Esophagus (tissue), 2 donors: ENCODE results near the gene NR2F1-AS1. TPM values are rescaled to one million over a fixed set of nuclear protein-coding genes. Genes with fewer than 3 reads are reported as not detected.

Source experiments
- H3K27ac ChIP-seq, 2 donors: one replicate each; pipeline ENCODE4 v1.5.1; 2013; ENCODE audit warnings: low read depth in 2 of 2, mild to moderate bottlenecking in 2 of 2, inconsistent platforms in 1 of 2, low read length in 1 of 2, moderate library complexity in 1 of 2
- H3K27me3 ChIP-seq, 2 donors: one replicate each; pipeline ENCODE4 v1.6.1; 2013; ENCODE audit warnings: low read length in 2 of 2, control low read depth in 1 of 2, mild to moderate bottlenecking in 1 of 2; ENCODE audit not compliant: insufficient read depth in 2 of 2, control insufficient read depth in 1 of 2
- H3K36me3 ChIP-seq, 2 donors: one replicate each; pipeline ENCODE4 v1.6.1; 2013; ENCODE audit warnings: low read length in 1 of 2; ENCODE audit not compliant: control insufficient read depth in 2 of 2, insufficient read depth in 2 of 2
- H3K4me1 ChIP-seq, 2 donors: one replicate each; pipeline ENCODE4 v1.6.1; 2013; ENCODE audit warnings: low read length in 1 of 2; ENCODE audit not compliant: control insufficient read depth in 2 of 2, insufficient read depth in 2 of 2
- H3K4me3 ChIP-seq, 2 donors: one replicate each; pipeline ENCODE4 v1.5.1; 2013; ENCODE audit warnings: low read length in 2 of 2, mild to moderate bottlenecking in 2 of 2, low read depth in 1 of 2, moderate library complexity in 1 of 2
- H3K9me3 ChIP-seq, 2 donors: one replicate each; pipeline ENCODE4 v1.6.1; 2013; ENCODE audit warnings: mild to moderate bottlenecking in 2 of 2, low read depth in 1 of 2, low read length in 1 of 2, moderate library complexity in 1 of 2; ENCODE audit not compliant: control insufficient read depth in 2 of 2, insufficient read depth in 1 of 2
- whole genome bisulfite sequencing, 2 donors: extraction: QIAGEN DNeasy Blood & Tissue Kit; methylation state at CpG; one replicate each; pipeline ENCODE4 v1.1.7; 2013; 5-methylcytosine and 5-hydroxymethylcytosine counted together
- polyA plus RNA-seq, 2 donors: library from polyadenylated mRNA; stranded (reverse); fragments of 200-250 nt; gene quantifications; one replicate each; pipeline ENCODE4 v1.2.3, GENCODE V29; 2013
- donor health status: healthy with polysubstance abuse.
- donor health status: Bipolar disorder and iron deficiency.

NR2F1-AS1 gene
- polyA plus RNA-seq, 2 donors, result 3.2 to 3.4 TPM

- Histone ChIP-seq H3K27ac (peak overlapping the region in 1 of 2 donors; percentile 3), H3K9me3 (peaks cover 0 to 5% of the 10 kb centered on the region in 2 donors), H3K36me3 (peaks cover 0 to 4% of the 10 kb centered on the region in 2 donors), H3K27me3 (peaks cover 0 to 18% of the 10 kb centered on the region in 2 donors), H3K4me3 (no peak overlapping the region), H3K4me1 (peaks cover 9% of the 10 kb centered on the region in 2 donors)
- 33 to 37% methylated on average over 36 to 40 of the region's 40 CpGs for WGBS, 2 donors
Observed at GRCh38 chr5:93596676-93597490, 15.9 kb upstream of the NR2F1-AS1 start.

GRCh38 chr5:93596310-93596675 is 15.3 kb upstream of the NR2F1-AS1 start:
- Histone ChIP-seq H3K4me1 (peaks cover 9 to 10% of the 10 kb centered on the region in 2 donors), H3K27ac (no peak overlapping the region), H3K27me3 (peaks cover 0 to 18% of the 10 kb centered on the region in 2 donors), H3K36me3 (peaks cover 0 to 4% of the 10 kb centered on the region in 2 donors), H3K9me3 (peaks cover 0 to 5% of the 10 kb centered on the region in 2 donors), H3K4me3 (no peak overlapping the region)
- WGBS, 2 donors, result 36 to 43% methylated on average over 14 of the region's 14 CpGs

- no peak overlapping the region for H3K27ac ChIP-seq
- H3K36me3 ChIP-seq, result peaks cover 0 to 4% of the 10 kb centered on the region in 2 donors
- H3K4me3 ChIP-seq, result no peak overlapping the region
- H3K9me3 ChIP-seq, result peaks cover 0 to 5% of the 10 kb centered on the region in 2 donors
- H3K4me1 ChIP-seq, result peaks cover 9 to 11% of the 10 kb centered on the region in 2 donors
- WGBS, 2 donors, result 48 to 51% methylated on average over 29 of the region's 29 CpGs
- peaks cover 0 to 18% of the 10 kb centered on the region in 2 donors for H3K27me3 ChIP-seq
Observed at GRCh38 chr5:93595420-93596147, 14.6 kb upstream of the NR2F1-AS1 start.

- H3K27ac ChIP-seq, result no peak overlapping the region
- H3K36me3 ChIP-seq, result peaks cover 0 to 4% of the 10 kb centered on the region in 2 donors
- H3K9me3 ChIP-seq, result peaks cover 0 to 5% of the 10 kb centered on the region in 2 donors
- H3K27me3 ChIP-seq, result peaks cover 0 to 18% of the 10 kb centered on the region in 2 donors
- 39 to 47% methylated on average over 35 to 37 of the region's 37 CpGs for WGBS, 2 donors
- no peak overlapping the region for H3K4me3 ChIP-seq
- peaks cover 9 to 11% of the 10 kb centered on the region in 2 donors for H3K4me1 ChIP-seq
Observed at GRCh38 chr5:93594591-93595419, 13.8 kb upstream of the NR2F1-AS1 start.

GRCh38 chr5:93593476-93594131 is 12.6 kb upstream of the NR2F1-AS1 start:
- H3K9me3 ChIP-seq, result peaks cover 0 to 5% of the 10 kb centered on the region in 2 donors
- H3K4me3 ChIP-seq, result no peak overlapping the region
- peaks cover 9 to 11% of the 10 kb centered on the region in 2 donors for H3K4me1 ChIP-seq
- peaks cover 0 to 15% of the 10 kb centered on the region in 2 donors for H3K27me3 ChIP-seq
- WGBS, 2 donors, result 58 to 68% methylated on average over 30 of the region's 30 CpGs
- no peak overlapping the region for H3K27ac ChIP-seq
- peaks cover 0 to 4% of the 10 kb centered on the region in 2 donors for H3K36me3 ChIP-seq

GRCh38 chr5:93592883-93593282 is 11.9 kb upstream of the NR2F1-AS1 start:
- Histone ChIP-seq H3K4me3 (no peak overlapping the region), H3K4me1 (peaks cover 11 to 14% of the 10 kb centered on the region in 2 donors), H3K36me3 (peaks cover 0 to 8% of the 10 kb centered on the region in 2 donors), H3K27ac (no peak overlapping the region), H3K9me3 (peaks cover 0 to 9% of the 10 kb centered on the region in 2 donors), H3K27me3 (peaks cover 0 to 16% of the 10 kb centered on the region in 2 donors)
- 76 to 78% methylated on average over 5 of the region's 5 CpGs for WGBS, 2 donors

GRCh38 chr5:93591323-93591945 is 10.4 kb upstream of the NR2F1-AS1 start:
- peaks cover 0 to 14% of the 10 kb centered on the region in 2 donors for H3K9me3 ChIP-seq
- 74 to 76% methylated on average over 4 of the region's 4 CpGs for WGBS, 2 donors
- H3K36me3 ChIP-seq, result peaks cover 0 to 8% of the 10 kb centered on the region in 2 donors
- peaks cover 0 to 20% of the 10 kb centered on the region in 2 donors for H3K27me3 ChIP-seq
- no peak overlapping the region for H3K27ac ChIP-seq
- H3K4me3 ChIP-seq, result no peak overlapping the region
- peaks cover 2 to 9% of the 10 kb centered on the region in 2 donors for H3K4me1 ChIP-seq

GRCh38 chr5:93590493-93590892 is 9.5 kb upstream of the NR2F1-AS1 start:
- Histone ChIP-seq H3K4me1 (peaks cover 2 to 5% of the 10 kb centered on the region in 2 donors), H3K27me3 (peaks cover 5 to 14% of the 10 kb centered on the region in 2 donors), H3K9me3 (peaks cover 0 to 12% of the 10 kb centered on the region in 2 donors), H3K4me3 (no peak overlapping the region), H3K27ac (no peak overlapping the region), H3K36me3 (peaks cover 0 to 8% of the 10 kb centered on the region in 2 donors)
- 29 to 50% methylated on average over 3 of the region's 3 CpGs for WGBS, 2 donors
